Esophagus muscularis mucosa (tissue), 4 donors: Measurements from ENCODE around the gene C1orf21. TPM values are rescaled to one million over a fixed set of nuclear protein-coding genes. Genes with fewer than 3 reads are reported as not detected.

Source experiments
- DNase-seq: peaks from one replicate; pipeline ENCODE4 v3.0.0-alpha.2; 2017; ENCODE audit errors: extremely low spot score
- H3K27ac ChIP-seq, 4 donors: fragments of 200-600 bp; sonication (generic); replicated peaks in 1 of 4; 1 replicate in 3 of 4; 2 replicates in 1 of 4; pipeline ENCODE4 v1.5.1; 2016 to 2019; ENCODE audit warnings: mild to moderate bottlenecking in 1 of 4
- H3K27me3 ChIP-seq, 4 donors: fragments of 200-600 bp; sonication (generic); one replicate each; pipeline versions ENCODE4 v1.5.1 to v1.6.0; 2016 to 2019
- H3K36me3 ChIP-seq, 4 donors: fragments of 200-600 bp; sonication (generic); one replicate each; pipeline ENCODE4 v1.5.1; 2016 to 2019
- H3K4me1 ChIP-seq, 4 donors: fragments of 200-600 bp; sonication (generic); one replicate each; pipeline ENCODE4 v1.5.1; 2016 to 2019
- H3K4me3 ChIP-seq, 4 donors: fragments of 200-600 bp; sonication (generic); 1 replicate in 2 of 4; 2 replicates in 2 of 4; pipeline ENCODE4 v1.5.1; 2016 to 2019; ENCODE audit warnings: mild to moderate bottlenecking in 4 of 4, moderate library complexity in 1 of 4
- H3K9me3 ChIP-seq, 4 donors: fragments of 200-600 bp; sonication (generic); 1 replicate in 3 of 4; 2 replicates in 1 of 4; pipeline ENCODE4 v1.5.1; 2016 to 2019
- EP300 ChIP-seq: sonication (generic); formaldehyde crosslinking; IDR thresholded peaks from one replicate; pipeline ENCODE4 v1.6.1; 2017; ENCODE audit warnings: antibody characterized with exemption
- POLR2A ChIP-seq: fragments of 450-650 bp; IDR thresholded peaks from one replicate; pipeline ENCODE4 v1.6.1; 2017; ENCODE audit warnings: antibody characterized with exemption, moderate library complexity, mild to moderate bottlenecking, low read depth
- POLR2AphosphoS5 ChIP-seq, 2 donors: sonication (generic); formaldehyde crosslinking; IDR thresholded peaks; one replicate each; pipeline ENCODE4 v1.6.1; 2017; ENCODE audit warnings: antibody characterized with exemption in 2 of 2
- WGBS: methylation state at CpG from one replicate; pipeline ENCODE4 v1.1.5; 2018; 5-methylcytosine and 5-hydroxymethylcytosine counted together
- intact Hi-C: fragments of 100-400 bp; cut with DNase I; formaldehyde crosslinking; loops from one replicate; pipeline ENCODE4 v1.15.1; 2023
- total RNA-seq, 4 donors: library from RNA; depleted of rRNA; stranded (reverse); fragments of >200 nt; gene quantifications; one replicate each; pipeline versions ENCODE4 v1.1.0 to v1.2.1, GENCODE V29; 2016
- TF ChIP-seq, protein P1 (sequence below), 3 experiments: fragments of 200-600 bp in 2 of 3; fragments of 450-650 bp in 1 of 3; sonication (generic) in 2 of 3; IDR thresholded peaks; one replicate each; pipeline ENCODE4 v1.5.1; 2017 to 2019; ENCODE audit warnings: antibody characterized with exemption in 3 of 3, mild to moderate bottlenecking in 2 of 3, moderate library complexity in 1 of 3

The C1orf21 gene
- total RNA-seq, 4 donors from 2014 or later = 39.5 to 91.7 (median 58.8) TPM

DNA sequence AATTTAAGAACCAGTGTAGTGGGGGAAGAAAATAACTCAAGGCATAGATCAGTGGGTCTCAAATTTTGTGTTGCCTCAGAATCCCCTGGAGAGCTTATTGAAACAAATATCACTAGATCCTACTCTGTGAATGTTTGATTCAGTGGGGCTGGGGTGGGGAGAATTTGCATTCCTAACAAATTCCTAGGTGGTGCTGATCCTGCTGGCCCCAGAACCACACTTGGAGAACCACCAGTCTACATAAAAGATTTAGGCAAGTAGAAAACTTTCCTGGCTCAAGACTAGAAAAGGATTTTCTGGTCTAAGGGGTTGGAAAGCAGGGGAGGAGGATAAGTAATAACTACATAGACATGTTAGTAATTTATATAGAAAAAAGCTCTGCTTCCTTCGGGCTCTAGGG is 34.1 kb upstream of the C1orf21 start:
- intact Hi-C loops = no loop called here

DNA sequence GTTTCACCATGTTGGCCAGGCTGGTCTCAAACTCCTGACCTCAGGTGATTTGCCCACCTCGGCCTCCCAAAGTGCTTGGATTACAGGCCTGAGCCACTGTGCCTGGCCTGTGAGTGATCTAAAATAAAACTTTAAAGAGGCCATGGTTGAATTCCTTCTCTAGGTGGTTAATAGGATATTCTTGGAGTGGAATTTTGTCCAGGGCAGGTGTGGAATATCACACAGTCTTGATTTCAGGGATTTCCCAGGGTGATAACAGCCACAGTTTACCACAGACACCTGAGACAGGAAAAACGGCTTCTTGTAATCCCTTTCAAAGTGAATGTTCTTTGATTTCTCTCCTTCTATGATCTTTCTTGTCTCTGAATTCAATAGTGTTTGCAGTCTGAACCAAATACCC is 32.1 kb upstream of the C1orf21 start:
- no peak overlapping the region for H3K27ac ChIP-seq
- H3K9me3 ChIP-seq = no peaks in the 10 kb centered on the region
- no peaks in the 10 kb centered on the region for H3K36me3 ChIP-seq
- intact Hi-C loops = no loop called here
- no peak for DNase-seq
- H3K27me3 ChIP-seq = no peaks in the 10 kb centered on the region
- no peak overlapping the region for H3K4me3 ChIP-seq
- no peaks in the 10 kb centered on the region for H3K4me1 ChIP-seq
- TF ChIP-seq POLR2AphosphoS5 (IDR thresholded peaks at IDR 0.05) = no peak
- no peak for TF ChIP-seq EP300
- 89% methylated on average over 1 of the region's 2 CpGs for WGBS

More for the DNA sequence above, 34.1 kb upstream of the C1orf21 start:
- Histone ChIP-seq H3K36me3 (no peaks in the 10 kb centered on the region), H3K27me3 (no peaks in the 10 kb centered on the region), H3K4me3 (no peak overlapping the region), H3K27ac (no peak overlapping the region), H3K9me3 (no peaks in the 10 kb centered on the region), H3K4me1 (no peaks in the 10 kb centered on the region)
- no peak for TF ChIP-seq EP300
- no peak for TF ChIP-seq POLR2AphosphoS5 (IDR thresholded peaks at IDR 0.05)
- no peak for TF ChIP-seq POLR2A
- TF ChIP-seq, protein P1, sequence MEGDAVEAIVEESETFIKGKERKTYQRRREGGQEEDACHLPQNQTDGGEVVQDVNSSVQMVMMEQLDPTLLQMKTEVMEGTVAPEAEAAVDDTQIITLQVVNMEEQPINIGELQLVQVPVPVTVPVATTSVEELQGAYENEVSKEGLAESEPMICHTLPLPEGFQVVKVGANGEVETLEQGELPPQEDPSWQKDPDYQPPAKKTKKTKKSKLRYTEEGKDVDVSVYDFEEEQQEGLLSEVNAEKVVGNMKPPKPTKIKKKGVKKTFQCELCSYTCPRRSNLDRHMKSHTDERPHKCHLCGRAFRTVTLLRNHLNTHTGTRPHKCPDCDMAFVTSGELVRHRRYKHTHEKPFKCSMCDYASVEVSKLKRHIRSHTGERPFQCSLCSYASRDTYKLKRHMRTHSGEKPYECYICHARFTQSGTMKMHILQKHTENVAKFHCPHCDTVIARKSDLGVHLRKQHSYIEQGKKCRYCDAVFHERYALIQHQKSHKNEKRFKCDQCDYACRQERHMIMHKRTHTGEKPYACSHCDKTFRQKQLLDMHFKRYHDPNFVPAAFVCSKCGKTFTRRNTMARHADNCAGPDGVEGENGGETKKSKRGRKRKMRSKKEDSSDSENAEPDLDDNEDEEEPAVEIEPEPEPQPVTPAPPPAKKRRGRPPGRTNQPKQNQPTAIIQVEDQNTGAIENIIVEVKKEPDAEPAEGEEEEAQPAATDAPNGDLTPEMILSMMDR (IDR thresholded peaks at IDR 0.05) = no peak
- no peak for DNase-seq
- WGBS = 80% methylated on average over 1 of the region's 1 CpG

DNA sequence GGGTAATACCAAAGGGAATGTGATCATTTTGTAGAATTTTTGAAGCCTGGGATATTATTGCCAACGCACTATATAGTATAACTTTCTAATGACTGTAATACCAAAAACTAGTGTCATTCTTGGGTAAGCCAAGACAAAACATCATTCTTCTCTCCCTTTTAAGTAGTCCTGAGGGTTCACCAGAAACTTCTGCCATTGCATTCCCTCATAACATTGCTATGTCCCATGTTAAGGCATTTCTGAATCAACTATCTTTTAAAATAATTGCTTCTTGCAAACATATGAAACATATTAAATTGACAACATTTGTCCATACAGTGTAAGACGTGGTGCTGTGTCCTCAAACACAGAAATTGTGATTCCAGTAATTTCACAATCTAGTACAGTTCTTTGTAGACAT is 29.9 kb upstream of the C1orf21 start:
- WGBS = 82% methylated on average over 2 of the region's 2 CpGs
- DNase-seq = no peak
- TF ChIP-seq EP300 (no peak), POLR2AphosphoS5 (IDR thresholded peaks at IDR 0.05) (no peak), POLR2A (no peak)
- TF ChIP-seq, protein P1 (IDR thresholded peaks at IDR 0.05) = no peak
- H3K36me3 ChIP-seq = no peaks in the 10 kb centered on the region
- H3K9me3 ChIP-seq = no peaks in the 10 kb centered on the region
- H3K4me3 ChIP-seq = no peak overlapping the region
- H3K27me3 ChIP-seq = no peaks in the 10 kb centered on the region
- H3K4me1 ChIP-seq = no peaks in the 10 kb centered on the region
- intact Hi-C loops = no loop called here
- no peak overlapping the region for H3K27ac ChIP-seq

DNA sequence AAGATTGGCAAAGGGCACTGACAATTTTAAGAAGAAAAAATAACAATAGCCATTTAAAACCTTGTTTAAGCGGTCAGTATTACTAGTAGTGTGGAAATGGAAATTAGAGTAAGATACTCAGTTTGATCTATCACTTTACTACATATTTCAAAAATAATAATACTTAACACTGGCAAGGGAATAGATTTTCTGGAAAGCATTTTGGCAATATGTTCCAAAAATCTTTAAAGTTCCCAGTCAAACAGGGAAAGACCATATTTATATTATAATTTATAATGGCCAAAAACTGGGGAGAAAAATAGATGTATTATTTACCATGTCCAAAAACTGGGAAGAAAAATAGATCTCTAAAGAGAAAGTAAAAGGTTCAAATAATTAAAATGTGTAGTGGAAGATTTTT is 28.6 kb upstream of the C1orf21 start:
- 93% methylated on average over 1 of the region's 1 CpG for WGBS
- H3K27me3 ChIP-seq = no peaks in the 10 kb centered on the region
- no peak overlapping the region for H3K4me3 ChIP-seq
- no peak for DNase-seq
- intact Hi-C loops = no loop called here
- H3K9me3 ChIP-seq = no peaks in the 10 kb centered on the region
- H3K36me3 ChIP-seq = no peaks in the 10 kb centered on the region
- H3K4me1 ChIP-seq = peaks cover 0 to 6% (median 2%) of the 10 kb centered on the region in 4 donors
- no peak overlapping the region for H3K27ac ChIP-seq
- TF ChIP-seq EP300 (no peak), POLR2AphosphoS5 (IDR thresholded peaks at IDR 0.05) (no peak), POLR2A (no peak)
- TF ChIP-seq, protein P1 (IDR thresholded peaks at IDR 0.05) = no peak

DNA sequence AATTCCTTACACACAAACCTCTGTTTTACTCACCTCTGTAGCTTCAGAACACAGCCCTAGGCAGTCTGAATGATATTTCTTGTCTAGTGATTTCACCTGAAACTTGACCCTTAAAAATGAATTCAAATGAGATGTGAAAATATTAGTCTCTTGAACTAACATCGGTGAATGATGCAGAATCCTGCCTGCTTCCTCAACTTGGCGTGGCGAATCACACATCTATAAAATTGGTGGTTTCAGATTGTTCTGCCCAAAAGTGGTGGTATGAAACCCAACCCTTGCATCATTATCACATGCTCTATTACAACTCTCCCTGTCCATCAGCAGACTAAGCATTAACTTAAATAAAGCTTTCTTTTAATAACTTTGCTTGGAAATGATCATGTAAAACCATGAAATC is 26.9 kb upstream of the C1orf21 start:
- H3K36me3 ChIP-seq = no peaks in the 10 kb centered on the region
- intact Hi-C loops = no loop called here
- no peak for TF ChIP-seq EP300
- TF ChIP-seq, protein P1 (IDR thresholded peaks at IDR 0.05) = no peak
- no peak for TF ChIP-seq POLR2A
- no peak for TF ChIP-seq POLR2AphosphoS5 (IDR thresholded peaks at IDR 0.05)
- H3K27ac ChIP-seq = no peak overlapping the region
- H3K27me3 ChIP-seq = no peaks in the 10 kb centered on the region
- no peaks in the 10 kb centered on the region for H3K9me3 ChIP-seq
- WGBS = 93% methylated on average over 3 of the region's 3 CpGs
- H3K4me3 ChIP-seq = no peak overlapping the region
- DNase-seq = no peak
- peaks cover 0 to 7% (median 3%) of the 10 kb centered on the region in 4 donors for H3K4me1 ChIP-seq
